Sigmoid colon (tissue), 7 donors: ENCODE measurements around the gene IDE. TPM values are rescaled to one million over a fixed set of nuclear protein-coding genes. Genes with fewer than 3 reads are reported as not detected.
"Not testable (repeated sequence)": the region's sequence is repeated elsewhere in the genome, so short reads cannot be mapped to it uniquely, and the experiment has no call there.

Source experiments
- DNase-seq: peaks from one replicate; pipeline ENCODE4 v3.0.0-alpha.2; 2019
- H3K27ac ChIP-seq, 4 donors: fragments of 200-600 bp; sonication (generic); one replicate each; pipeline ENCODE4 v1.5.1; 2016 to 2019; ENCODE audit warnings: mild to moderate bottlenecking in 1 of 4
- H3K27me3 ChIP-seq, 3 donors: fragments of 200-600 bp; sonication (generic); one replicate each; pipeline ENCODE4 v1.5.1; 2019; ENCODE audit warnings: mild to moderate bottlenecking in 1 of 3
- H3K36me3 ChIP-seq, 4 donors: fragments of 200-600 bp; sonication (generic); one replicate each; pipeline ENCODE4 v1.5.1; 2016 to 2019
- H3K4me1 ChIP-seq, 4 donors: fragments of 200-600 bp; sonication (generic); one replicate each; pipeline ENCODE4 v1.5.1; 2017 to 2019
- H3K4me3 ChIP-seq, 4 donors: fragments of 200-600 bp; sonication (generic); one replicate each; pipeline ENCODE4 v1.5.1; 2017 to 2019; ENCODE audit warnings: mild to moderate bottlenecking in 2 of 4, moderate library complexity in 1 of 4
- H3K9me3 ChIP-seq, 4 donors: fragments of 200-600 bp in 3 of 4; sonication (generic) in 3 of 4; one replicate each; pipeline versions ENCODE4 v1.5.1 to v1.6.1; 2013 to 2019
- EP300 ChIP-seq, 4 donors: sonication (generic); formaldehyde crosslinking; IDR thresholded peaks; one replicate each; pipeline ENCODE4 v1.6.1; 2017; ENCODE audit warnings: antibody characterized with exemption in 4 of 4
- POLR2A ChIP-seq, 2 donors: fragments of 450-650 bp; IDR thresholded peaks; one replicate each; pipeline ENCODE4 v1.6.1; 2016; ENCODE audit warnings: antibody characterized with exemption in 2 of 2, mild to moderate bottlenecking in 2 of 2, moderate library complexity in 2 of 2
- POLR2AphosphoS5 ChIP-seq, 4 donors: sonication (generic); formaldehyde crosslinking; IDR thresholded peaks; one replicate each; pipeline ENCODE4 v1.6.1; 2017; ENCODE audit warnings: antibody characterized with exemption in 4 of 4
- WGBS, 2 donors: extraction: QIAGEN DNeasy Blood & Tissue Kit; methylation state at CpG; one replicate each; pipeline ENCODE4 v1.1.7; 2013; 5-methylcytosine and 5-hydroxymethylcytosine counted together
- intact Hi-C: fragments of 100-400 bp; cut with DNase I; formaldehyde crosslinking; loops from one replicate; pipeline ENCODE4 v1.15.1; 2023
- polyA plus RNA-seq, 3 donors: library from polyadenylated mRNA; stranded (reverse); fragments of 200-250 nt; gene quantifications; one replicate each; pipeline ENCODE4 v1.2.3, GENCODE V29; 2013
- total RNA-seq, 4 donors: library from RNA; depleted of rRNA; stranded (reverse); fragments of >200 nt; gene quantifications; one replicate each; pipeline ENCODE4 v1.1.0, GENCODE V29; 2016
- TF ChIP-seq, protein P1 (sequence below), 4 experiments: fragments of 450-650 bp in 3 of 4; fragments of 200-600 bp in 1 of 4; IDR thresholded peaks; one replicate each; pipeline ENCODE4 v1.5.1; 2016 to 2019; ENCODE audit warnings: antibody characterized with exemption in 4 of 4, mild to moderate bottlenecking in 3 of 4, moderate library complexity in 2 of 4
- donor health status: healthy with polysubstance abuse.
- donor health status: Bipolar disorder and iron deficiency.
- donor health status: healthy.

IDE gene
- total and polyA plus RNA-seq, 7 donors: 7.8 to 32.9 (median 23.3) TPM

DNA sequence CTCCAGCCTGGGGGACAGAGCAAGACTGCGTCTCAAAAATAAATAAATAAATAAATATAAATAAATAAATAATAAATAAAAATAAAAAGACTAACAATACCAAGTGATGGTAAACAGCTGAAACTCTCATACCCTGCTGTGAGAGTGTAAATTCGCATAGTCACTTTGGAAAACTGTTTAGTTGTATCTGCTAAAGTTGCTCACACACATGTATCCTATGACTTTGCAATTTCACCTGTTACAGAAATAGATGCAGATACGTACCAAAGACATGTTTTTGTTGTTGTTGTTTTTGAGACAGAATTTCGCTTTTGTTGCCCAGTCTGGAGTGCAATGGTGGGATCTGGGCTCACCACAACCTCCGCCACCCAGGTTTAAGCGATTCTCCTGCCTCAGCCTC, 135.7 kb downstream of the IDE start:
- WGBS, 2 donors: 94% methylated on average over 6 of the region's 6 CpGs
- H3K4me3 ChIP-seq: no peak overlapping the region
- H3K4me1 ChIP-seq: no peaks in the 10 kb centered on the region
- no peaks in the 10 kb centered on the region for H3K9me3 ChIP-seq
- DNase-seq: no peak
- H3K36me3 ChIP-seq: no peaks in the 10 kb centered on the region
- intact Hi-C loops: no loop called here
- no peak overlapping the region for H3K27ac ChIP-seq
- TF ChIP-seq POLR2AphosphoS5 (IDR thresholded peaks at IDR 0.05): no peak
- no peak for TF ChIP-seq EP300 (IDR thresholded peaks at IDR 0.05)
- TF ChIP-seq POLR2A (IDR thresholded peaks at IDR 0.05): no peak
- TF ChIP-seq, protein P1, sequence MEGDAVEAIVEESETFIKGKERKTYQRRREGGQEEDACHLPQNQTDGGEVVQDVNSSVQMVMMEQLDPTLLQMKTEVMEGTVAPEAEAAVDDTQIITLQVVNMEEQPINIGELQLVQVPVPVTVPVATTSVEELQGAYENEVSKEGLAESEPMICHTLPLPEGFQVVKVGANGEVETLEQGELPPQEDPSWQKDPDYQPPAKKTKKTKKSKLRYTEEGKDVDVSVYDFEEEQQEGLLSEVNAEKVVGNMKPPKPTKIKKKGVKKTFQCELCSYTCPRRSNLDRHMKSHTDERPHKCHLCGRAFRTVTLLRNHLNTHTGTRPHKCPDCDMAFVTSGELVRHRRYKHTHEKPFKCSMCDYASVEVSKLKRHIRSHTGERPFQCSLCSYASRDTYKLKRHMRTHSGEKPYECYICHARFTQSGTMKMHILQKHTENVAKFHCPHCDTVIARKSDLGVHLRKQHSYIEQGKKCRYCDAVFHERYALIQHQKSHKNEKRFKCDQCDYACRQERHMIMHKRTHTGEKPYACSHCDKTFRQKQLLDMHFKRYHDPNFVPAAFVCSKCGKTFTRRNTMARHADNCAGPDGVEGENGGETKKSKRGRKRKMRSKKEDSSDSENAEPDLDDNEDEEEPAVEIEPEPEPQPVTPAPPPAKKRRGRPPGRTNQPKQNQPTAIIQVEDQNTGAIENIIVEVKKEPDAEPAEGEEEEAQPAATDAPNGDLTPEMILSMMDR (IDR thresholded peaks at IDR 0.05): no peak
- H3K27me3 ChIP-seq: no peaks in the 10 kb centered on the region

DNA sequence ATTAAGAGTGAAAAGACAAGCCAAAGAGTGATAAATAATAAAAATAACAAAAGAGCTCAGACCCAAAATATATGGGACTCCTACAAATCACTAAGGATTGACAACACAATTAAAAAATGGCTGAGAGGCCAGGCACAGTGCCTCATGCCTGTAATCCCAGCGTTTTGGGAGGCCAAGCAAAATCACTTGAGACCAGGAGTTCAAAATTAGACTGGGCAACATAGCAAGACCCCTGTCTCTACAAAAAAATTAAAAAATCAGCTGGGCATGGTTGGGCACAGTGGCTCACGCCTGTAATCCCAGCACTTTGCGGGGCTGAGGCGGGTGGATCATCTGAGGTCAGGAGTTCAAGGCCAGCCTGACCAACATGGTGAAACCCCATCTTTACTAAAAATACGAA, 137.3 kb downstream of the IDE start:
- no peaks in the 10 kb centered on the region for H3K27me3 ChIP-seq
- H3K9me3 ChIP-seq: no peaks in the 10 kb centered on the region
- no peaks in the 10 kb centered on the region for H3K4me1 ChIP-seq
- DNase-seq: no peak
- no peak overlapping the region for H3K27ac ChIP-seq
- no peaks in the 10 kb centered on the region for H3K36me3 ChIP-seq
- intact Hi-C loops: no loop called here
- H3K4me3 ChIP-seq: no peak overlapping the region
- TF ChIP-seq POLR2A (IDR thresholded peaks at IDR 0.05) (no peak), EP300 (IDR thresholded peaks at IDR 0.05) (no peak), POLR2AphosphoS5 (IDR thresholded peaks at IDR 0.05) (no peak)
- TF ChIP-seq, protein P1 (IDR thresholded peaks at IDR 0.05): no peak
- WGBS, 2 donors: 88 to 89% methylated on average over 5 of the region's 5 CpGs

DNA sequence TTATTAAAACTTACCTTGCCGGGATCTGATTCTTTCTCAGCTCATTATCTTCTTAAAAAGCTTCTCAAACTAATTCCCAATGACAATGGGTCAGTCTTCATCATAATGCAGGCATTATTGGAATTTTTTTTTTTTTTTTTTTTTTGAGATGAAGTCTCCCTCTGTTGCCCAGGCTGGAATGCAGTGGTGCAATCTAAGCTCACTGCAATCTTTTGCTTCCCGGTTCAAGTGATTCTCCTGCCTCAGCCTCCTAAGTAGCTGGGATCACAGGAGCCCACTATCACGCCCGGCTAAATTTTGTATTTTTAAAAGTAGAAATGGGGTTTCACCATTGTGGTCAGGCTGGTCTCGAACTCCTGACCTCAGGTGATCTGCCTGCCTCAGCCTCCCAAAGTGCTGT, 137.8 kb downstream of the IDE start:
- not testable (repeated sequence) for H3K9me3 ChIP-seq, DNase-seq

DNA sequence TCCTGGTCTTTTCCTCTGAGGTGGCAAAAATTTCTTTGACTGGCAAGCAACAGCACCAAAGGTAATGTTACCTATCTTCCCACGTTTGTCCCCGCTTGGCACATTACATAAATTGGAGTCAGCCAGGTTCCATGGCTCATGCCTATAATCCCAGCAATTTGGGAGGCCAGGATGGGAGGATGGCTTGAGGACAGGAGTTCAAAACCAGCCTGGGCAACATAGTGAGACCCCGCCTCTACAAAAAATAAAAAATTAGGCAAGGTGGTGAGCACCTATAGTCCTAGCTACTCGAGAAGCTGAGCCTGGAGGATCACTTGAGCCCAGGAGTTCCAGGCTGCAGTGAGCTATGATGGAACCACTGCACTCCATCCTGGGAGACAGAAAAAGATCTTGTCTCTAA, 139.5 kb downstream of the IDE start:
- no peaks in the 10 kb centered on the region for H3K4me1 ChIP-seq
- no peaks in the 10 kb centered on the region for H3K27me3 ChIP-seq
- TF ChIP-seq, protein P1 (IDR thresholded peaks at IDR 0.05): no peak
- TF ChIP-seq POLR2A (IDR thresholded peaks at IDR 0.05) (no peak), POLR2AphosphoS5 (IDR thresholded peaks at IDR 0.05) (no peak), EP300 (IDR thresholded peaks at IDR 0.05) (no peak)
- H3K27ac ChIP-seq: no peak overlapping the region
- WGBS, 2 donors: 89 to 95% methylated on average over 4 of the region's 4 CpGs
- no peak for DNase-seq
- intact Hi-C loops: loop anchor here (1.0 kb wide), 1 partner anchor 347 kb away; no protein-coding TSS in a partner anchor
- no peaks in the 10 kb centered on the region for H3K9me3 ChIP-seq
- H3K4me3 ChIP-seq: no peak overlapping the region
- no peaks in the 10 kb centered on the region for H3K36me3 ChIP-seq

More for the DNA sequence above, 137.8 kb downstream of the IDE start:
- H3K4me1 ChIP-seq, H3K27ac ChIP-seq, H3K4me3 ChIP-seq, H3K36me3 ChIP-seq, intact Hi-C loops, H3K27me3 ChIP-seq: not testable (repeated sequence)
- 90 to 91% methylated on average over 5 of the region's 5 CpGs for WGBS, 2 donors

DNA sequence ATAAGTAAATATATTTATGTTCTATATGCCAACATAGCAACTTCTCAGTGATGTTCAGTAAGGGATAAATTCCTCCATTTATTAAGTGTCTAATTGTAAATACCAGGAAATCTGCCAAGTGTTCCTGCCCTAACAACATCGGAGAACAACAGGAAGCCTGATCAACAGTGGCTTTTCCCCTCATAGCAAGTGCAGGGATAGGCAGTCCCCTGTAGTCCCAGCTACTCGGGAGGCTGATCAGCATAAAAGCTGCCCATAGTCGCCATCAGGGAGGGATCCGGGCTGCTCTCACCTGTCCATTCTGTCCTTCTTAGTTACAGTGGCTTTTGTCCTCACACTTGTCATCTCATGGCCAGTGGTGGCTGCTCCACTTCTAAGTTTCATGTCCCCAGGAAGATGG, 141.3 kb downstream of the IDE start:
- Histone ChIP-seq H3K4me3 (no peak overlapping the region), H3K36me3 (no peaks in the 10 kb centered on the region), H3K27ac (no peak overlapping the region), H3K9me3 (no peaks in the 10 kb centered on the region), H3K4me1 (no peaks in the 10 kb centered on the region), H3K27me3 (no peaks in the 10 kb centered on the region)
- intact Hi-C loops: no loop called here
- 51 to 58% methylated on average over 4 of the region's 4 CpGs for WGBS, 2 donors
- no peak for DNase-seq
- TF ChIP-seq, protein P1 (IDR thresholded peaks at IDR 0.05): no peak
